CD4-positive, alpha-beta T cell treated with Interleukin-17A for 4 hours (primary cell): ENCODE measurements around the gene SUSD6.
A peak's percentile ranks its signal among the peaks of the same experiment; 100 is the strongest.
"Not testable (repeated sequence)": the region's sequence is repeated elsewhere in the genome, so short reads cannot be mapped to it uniquely, and the experiment has no call there.

Source experiments
- DNase-seq: peaks from one replicate; pipeline ENCODE4 v3.0.0-alpha.2; 2020; ENCODE audit warnings: mixed read lengths

SUSD6 gene

GRCh38 chr14:69625299-69626131 lies 14.1 kb downstream of the SUSD6 start:
- peak; percentile 75 for DNase-seq

- DNase-seq: no peak
Measured at GRCh38 chr14:69626132-69626500, 14.7 kb downstream of the SUSD6 start.

- DNase-seq: no peak
Measured at GRCh38 chr14:69629225-69630127, 18.1 kb downstream of the SUSD6 start.

- no peak for DNase-seq
Measured at GRCh38 chr14:69630360-69630759, 19.0 kb downstream of the SUSD6 start.

GRCh38 chr14:69631509-69631908 lies 20.1 kb downstream of the SUSD6 start:
- no peak for DNase-seq

GRCh38 chr14:69632164-69632563 lies 20.8 kb downstream of the SUSD6 start:
- DNase-seq: no peak

- DNase-seq: no peak
Measured at GRCh38 chr14:69632593-69633151, 21.3 kb downstream of the SUSD6 start.

- no peak for DNase-seq
Measured at GRCh38 chr14:69633238-69633637, 21.8 kb downstream of the SUSD6 start.

- DNase-seq: no peak
Measured at GRCh38 chr14:69635981-69636639, 24.7 kb downstream of the SUSD6 start.

GRCh38 chr14:69636718-69637480 lies 25.5 kb downstream of the SUSD6 start:
- no peak for DNase-seq

- DNase-seq: no peak
Measured at GRCh38 chr14:69637503-69638031, 26.2 kb downstream of the SUSD6 start.

- DNase-seq: no peak
Measured at GRCh38 chr14:69640931-69641330, 29.5 kb downstream of the SUSD6 start.

GRCh38 chr14:69642212-69642793 lies 30.9 kb downstream of the SUSD6 start:
- DNase-seq: not testable (repeated sequence)

GRCh38 chr14:69643430-69644200 lies 32.2 kb downstream of the SUSD6 start:
- DNase-seq: peak; percentile 81

GRCh38 chr14:69644814-69645213 lies 33.4 kb downstream of the SUSD6 start:
- DNase-seq: no peak

- no peak for DNase-seq
Measured at GRCh38 chr14:69647213-69647612, 35.8 kb downstream of the SUSD6 start.

GRCh38 chr14:69647642-69648041 lies 36.2 kb downstream of the SUSD6 start:
- not testable (repeated sequence) for DNase-seq

GRCh38 chr14:69648480-69649451 lies 37.4 kb downstream of the SUSD6 start:
- no peak for DNase-seq

- DNase-seq: peak; percentile 56
Measured at GRCh38 chr14:69650948-69651369, 39.6 kb downstream of the SUSD6 start.
